Fibroblast of skin of back (primary cell): Measurements from ENCODE around the gene KCNJ16.

ENCODE experiments used
- DNase-seq: peaks from one replicate; pipeline ENCODE4 v3.0.0-alpha.2; 2013

Gene KCNJ16

DNA sequence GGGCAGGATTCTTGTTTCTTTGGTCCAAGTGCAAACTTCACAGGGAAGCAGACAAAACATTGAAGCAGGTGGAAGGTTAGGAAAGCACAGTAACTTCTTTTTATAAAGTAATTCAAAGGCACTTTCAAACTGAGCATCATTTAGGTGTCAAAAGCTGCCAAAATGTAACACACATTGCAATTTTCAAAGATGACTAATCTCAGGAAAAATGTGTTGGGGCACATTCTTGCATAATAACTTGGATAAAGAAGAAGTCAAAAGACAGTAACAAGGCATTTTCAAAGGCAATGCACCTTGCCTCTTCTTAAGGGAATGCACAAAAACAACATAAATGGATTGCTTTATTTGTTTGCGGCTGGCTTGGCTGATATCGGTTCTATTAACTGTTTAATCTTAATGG lies 97.9 kb downstream of the KCNJ16 start:
- DNase-seq = peak; percentile 30

DNA sequence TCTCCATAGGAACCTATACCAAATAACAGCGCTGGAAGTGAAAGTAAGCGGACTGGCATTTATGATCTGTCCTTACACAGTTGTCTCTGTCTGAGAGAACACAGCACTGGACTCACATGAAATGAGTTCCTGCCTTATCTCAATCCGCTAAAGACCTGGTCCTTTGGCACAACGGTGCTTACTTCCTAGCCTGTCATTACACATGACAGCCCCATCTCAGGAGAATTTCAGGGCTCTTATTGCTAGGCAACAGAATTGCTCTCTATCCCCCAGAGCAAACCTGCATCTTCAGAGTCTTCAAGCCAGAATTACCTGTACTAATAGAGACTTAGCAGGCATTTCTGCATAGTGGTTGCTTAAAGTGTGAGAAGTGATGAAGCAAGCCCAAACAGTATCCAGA lies 98.7 kb downstream of the KCNJ16 start:
- no peak for DNase-seq

DNA sequence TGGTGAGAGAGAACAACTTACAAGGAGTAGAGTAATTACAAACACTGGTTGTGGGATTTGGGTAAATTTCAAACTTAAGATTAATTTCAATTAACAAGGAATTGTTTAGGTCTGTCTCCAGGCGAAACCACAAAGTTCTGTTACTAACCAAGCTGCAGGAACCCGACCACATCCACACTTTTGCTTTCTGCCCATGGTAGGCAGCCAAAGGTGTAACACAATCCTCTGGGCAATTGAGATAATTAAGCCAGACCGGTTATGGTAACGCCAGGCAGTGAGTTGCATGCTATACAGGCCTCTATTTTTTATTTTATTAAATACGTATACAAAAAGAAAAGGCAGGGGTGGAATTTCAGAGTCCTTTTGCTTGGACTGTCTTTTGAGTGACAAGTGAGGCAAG lies 106.4 kb downstream of the KCNJ16 start:
- no peak for DNase-seq

DNA sequence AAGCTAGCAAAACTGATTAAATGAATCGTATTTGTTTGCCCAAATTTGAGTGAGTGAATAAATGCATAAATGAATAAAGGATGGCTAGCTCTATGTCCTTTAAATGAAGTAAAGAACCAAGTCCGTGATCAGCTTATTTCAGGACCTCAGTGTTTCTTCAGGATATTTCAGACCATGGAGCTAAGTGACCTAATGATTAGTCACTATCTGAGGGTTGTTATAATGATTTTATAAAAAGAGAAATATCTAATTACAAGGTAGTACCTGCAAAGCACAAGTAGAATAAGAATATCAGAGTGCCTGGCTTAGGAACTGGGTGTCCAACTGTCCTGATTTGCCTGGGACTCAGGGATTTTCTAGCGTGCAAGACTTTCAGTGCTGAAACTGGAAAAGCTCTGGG lies 106.8 kb downstream of the KCNJ16 start:
- no peak for DNase-seq

DNA sequence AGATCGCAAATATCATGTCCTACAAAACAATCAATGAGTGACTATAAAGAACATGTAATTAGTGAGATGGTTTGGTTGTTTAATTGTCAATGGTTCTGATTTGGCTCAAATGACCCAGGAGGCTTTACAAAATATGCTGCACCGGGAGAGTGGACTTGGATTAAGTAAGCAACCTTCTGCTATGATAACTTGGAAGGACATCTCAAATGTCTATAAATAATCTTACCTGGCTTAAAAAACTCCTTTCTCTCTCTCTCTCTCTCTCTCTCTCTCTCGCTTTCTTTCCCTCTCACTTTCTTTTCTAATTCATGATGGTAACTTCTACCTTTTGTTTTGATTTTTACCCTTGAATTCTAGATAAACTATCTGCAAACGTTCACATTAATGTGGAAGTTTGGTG lies 108.5 kb downstream of the KCNJ16 start:
- DNase-seq = no peak

DNA sequence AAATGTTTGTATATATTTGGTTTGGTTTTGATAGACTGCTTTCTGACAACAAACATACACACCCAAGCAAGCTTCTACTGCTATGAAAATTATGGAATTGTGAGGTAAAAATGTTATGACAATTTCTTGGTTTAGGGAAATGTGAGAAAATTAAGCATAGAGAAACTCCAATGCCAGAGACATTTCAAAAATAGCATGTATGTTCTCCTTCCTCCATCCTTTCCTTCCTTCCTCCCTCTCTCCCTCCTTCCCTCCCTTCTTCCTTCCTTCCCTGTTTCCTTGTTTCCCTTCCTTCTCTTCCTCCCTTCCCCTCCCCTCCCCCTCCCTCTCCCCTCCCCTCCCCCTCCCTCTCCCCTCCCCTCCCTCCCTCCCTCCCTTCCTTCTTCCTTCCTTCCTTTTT lies 109.2 kb downstream of the KCNJ16 start:
- DNase-seq = no peak

DNA sequence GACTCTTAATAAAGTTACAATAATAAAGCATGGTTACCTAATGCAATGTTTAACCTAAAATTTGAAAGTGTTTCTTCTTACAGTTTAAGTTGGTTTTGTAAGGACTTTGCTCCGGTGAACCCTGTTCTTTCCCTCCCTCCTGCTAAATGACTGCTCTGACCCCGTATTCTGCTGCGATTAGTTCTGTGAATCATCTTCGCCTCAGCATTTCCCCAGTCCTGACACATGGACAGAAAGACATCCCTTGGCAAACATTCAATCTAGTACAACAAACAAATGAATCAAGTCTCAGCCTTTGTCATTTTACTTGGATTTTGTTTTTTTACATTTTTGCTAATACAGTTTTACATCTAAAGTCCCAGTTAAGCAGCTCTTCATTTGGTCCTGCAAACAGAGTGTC lies 109.7 kb downstream of the KCNJ16 start:
- peak; percentile 71 for DNase-seq
